Measurements from ENCODE around the gene SBK3.
"Not testable (repeated sequence)": the region's sequence is repeated elsewhere in the genome, so short reads cannot be mapped to it uniquely, and the experiment has no call there.

SBK3 gene, protein sequence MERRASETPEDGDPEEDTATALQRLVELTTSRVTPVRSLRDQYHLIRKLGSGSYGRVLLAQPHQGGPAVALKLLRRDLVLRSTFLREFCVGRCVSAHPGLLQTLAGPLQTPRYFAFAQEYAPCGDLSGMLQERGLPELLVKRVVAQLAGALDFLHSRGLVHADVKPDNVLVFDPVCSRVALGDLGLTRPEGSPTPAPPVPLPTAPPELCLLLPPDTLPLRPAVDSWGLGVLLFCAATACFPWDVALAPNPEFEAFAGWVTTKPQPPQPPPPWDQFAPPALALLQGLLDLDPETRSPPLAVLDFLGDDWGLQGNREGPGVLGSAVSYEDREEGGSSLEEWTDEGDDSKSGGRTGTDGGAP

DNA sequence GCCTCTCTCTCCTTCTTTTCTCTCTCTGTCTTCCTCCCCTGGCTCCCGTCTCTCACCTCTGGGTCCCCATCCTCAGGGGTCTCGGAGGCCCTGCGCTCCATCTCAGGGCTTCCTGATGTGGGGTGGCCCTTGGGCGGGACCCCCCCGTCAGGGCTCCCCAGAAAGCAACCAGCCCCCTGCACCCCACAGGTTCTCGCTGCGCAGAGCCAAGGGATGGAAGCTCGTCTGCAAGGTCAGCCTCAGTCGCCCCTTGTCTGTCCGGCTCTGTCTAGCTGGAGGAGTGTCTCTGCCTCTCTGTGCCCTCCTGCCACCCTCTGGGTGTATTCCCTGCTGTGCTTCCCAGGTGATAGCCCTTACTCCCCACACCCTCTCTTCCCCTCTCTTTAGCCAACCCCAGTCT lies at the start of gene SBK3:
Gene SBK3 (minus strand): TSS at position 101 of the 400 bp plus-strand sequence. CDS start 0 bp downstream, at position 101.
- DNase-seq, result no peak

DNA sequence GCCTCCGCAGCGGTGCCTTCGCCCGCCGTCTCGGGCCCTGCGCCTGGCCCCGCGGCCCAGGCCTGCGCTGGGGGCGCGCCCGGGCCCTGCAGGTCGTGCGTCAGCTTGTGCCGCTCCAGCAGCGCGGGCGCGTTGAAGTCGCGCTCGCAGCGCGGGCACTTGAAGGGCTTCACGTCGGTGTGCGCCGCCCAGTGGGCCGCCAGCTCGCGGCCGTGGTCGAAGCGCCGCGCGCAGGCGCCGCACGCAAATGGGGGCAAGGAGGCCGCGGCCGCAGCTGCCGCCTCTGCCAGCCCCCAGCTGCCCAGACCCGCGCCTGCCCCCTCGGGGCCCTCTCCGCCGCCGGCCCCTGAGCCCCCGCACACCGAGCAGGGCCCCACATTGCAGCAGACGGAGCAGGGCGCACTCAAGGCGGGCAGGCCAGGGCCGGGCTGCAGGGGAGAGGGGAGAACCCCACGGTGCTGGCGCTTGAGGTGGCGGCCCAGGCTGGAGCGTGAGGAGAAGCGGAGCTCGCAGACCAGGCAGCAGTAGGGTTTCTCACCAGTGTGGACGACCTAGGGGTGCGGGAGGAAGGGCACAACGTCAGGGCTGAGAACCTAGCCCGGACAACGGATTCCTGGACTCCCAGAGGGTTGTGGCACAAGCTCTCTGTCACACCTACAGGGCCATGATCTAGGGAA lies 47.9 kb upstream of the SBK3 start:
- DNase-seq, result no peak

DNA sequence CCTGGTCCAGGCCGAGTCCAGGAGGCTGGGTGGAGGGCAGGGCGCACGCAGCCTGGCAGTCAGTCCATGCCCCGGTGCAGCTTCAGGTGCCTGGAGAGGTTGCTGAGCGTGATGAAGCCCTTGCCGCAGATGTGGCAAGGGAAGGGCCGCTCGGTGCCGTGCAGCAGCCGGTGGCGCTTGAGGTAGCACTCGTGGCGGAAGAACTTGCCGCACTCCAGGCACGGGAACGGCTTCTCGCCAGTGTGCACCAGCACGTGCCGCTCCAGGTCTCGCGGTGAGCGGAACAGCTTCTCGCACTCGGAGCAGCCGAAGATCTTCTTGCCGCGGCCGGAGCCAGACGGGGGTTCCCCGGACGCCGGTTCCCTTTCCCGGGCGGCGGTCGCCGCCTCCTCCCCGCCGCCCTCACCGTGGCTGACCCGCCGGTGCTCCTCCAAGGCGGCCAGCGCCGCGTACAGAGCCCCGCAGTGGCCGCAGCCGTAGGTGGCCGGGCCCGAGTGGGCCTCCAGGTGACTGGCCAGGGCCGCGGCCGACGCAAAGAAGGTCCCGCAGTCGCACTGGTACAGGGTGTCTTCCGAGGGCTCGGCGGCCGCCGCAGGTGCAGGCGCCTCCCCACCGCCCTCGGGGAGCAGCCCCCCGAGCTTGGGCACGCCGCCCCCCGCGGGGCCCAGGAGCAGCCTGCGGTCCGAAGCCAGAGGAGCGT lies 47.2 kb upstream of the SBK3 start:
- no peak for DNase-seq

DNA sequence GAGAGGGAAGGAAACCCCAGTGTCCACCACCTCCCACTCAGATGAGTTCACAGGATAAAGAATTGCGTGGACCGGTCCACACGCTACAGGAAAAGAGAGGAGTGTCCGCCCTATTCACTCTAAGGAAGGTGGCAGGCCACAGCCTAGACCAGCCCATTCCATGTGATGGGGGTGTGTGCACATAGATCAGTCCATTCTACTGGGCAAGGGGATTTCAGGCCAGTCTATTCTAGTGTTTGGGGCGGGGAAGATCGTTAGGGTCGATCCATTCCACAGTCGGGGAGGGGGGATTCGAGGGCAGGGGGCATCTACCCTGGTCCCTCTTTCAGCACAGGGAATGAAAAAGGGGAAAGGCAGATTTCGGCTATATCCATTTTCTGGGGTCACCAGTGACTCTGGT lies 46.2 kb upstream of the SBK3 start:
- no peak for DNase-seq

DNA sequence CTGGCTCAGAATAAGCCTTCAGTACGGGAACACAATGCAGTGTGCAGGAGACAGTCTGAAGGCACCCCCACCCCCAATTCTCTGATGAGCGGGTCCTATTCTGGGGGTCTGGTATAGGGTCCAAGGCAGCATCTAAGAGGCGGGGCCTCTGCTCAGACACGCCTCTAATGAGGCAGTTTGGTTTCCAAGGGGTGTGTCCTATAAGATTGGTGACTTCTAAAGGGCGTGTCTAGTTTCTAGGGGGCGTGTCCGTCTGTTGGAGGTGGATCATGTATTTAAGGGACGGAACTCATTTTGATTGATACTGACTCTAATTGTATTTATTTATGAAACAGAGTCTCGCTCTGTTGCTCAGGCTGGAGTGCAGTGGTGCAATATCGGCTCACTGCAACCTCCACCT lies 45.3 kb upstream of the SBK3 start:
- DNase-seq, result no peak

DNA sequence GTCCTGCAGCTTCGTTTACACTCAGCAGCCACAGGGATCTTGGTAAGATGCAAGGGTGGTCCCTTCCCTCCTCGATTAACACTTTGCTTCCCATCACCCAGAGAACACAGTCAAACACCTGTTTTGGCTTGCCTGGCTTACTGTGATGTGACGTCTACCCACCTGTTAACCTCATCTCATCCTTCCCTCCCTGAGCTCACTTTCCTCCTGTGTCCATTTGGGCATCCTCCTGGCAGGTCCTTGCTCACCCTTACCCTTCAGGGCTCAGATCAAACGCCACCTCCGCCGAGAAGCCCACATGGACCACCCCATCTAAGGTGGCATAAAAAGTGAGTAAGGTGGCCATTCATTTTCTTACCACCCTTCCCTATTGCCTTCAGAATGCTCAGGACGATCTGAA lies 44.8 kb upstream of the SBK3 start:
- DNase-seq, result no peak

DNA sequence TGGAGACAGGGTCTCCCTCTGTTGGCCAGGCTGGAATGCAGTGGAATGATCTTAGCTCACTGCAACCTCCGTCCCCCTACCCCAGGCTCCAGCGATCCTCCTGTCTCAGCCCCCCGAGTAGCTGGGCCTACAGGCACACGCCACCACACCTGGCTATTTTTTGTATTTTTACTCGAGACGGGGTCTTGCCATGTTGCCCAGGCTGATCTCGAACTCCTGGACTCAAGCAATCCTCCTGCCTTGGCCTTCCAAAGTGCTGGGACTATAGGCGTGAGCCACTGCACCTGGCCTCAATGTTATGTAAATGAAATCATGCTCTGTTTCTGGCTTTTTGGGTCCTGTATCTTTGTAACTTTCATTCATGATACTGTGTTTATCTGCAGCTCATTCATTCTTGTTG lies 43.4 kb upstream of the SBK3 start:
- DNase-seq, result no peak

DNA sequence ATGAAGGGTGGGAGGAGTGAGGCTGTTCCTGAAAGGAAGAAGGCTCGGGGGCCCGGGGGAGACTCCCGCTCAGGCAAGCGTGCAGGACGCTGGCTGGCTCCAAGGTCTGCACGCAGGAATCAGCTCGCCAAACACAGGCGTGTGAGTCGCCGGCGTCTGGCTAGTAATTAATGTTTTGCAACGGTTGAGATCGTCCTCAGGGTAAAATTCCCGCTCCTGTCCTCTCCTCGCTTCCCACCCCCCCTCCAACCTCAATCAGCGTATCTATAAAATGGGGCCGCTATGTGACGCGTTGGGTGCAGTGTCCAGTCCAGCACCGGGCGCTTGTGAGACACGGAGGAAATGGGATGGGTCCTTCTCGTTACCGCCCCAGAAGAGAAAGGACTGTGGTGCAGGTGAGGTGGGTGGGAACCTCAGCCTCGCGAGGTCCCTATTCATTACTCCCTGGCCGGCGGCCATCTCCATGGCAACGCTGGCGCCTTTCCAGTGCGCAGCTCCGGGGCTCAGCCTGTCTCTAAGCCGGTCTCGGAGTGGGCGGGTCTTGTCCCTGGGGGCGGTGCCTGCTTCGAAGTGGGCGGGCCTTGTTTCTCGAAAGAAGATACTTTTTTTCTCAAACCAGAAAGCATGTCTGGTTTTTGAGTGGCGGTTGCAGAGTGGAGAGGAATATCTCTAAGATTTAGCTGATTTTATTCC lies 41.8 kb upstream of the SBK3 start:
- DNase-seq, result peak; percentile 98

DNA sequence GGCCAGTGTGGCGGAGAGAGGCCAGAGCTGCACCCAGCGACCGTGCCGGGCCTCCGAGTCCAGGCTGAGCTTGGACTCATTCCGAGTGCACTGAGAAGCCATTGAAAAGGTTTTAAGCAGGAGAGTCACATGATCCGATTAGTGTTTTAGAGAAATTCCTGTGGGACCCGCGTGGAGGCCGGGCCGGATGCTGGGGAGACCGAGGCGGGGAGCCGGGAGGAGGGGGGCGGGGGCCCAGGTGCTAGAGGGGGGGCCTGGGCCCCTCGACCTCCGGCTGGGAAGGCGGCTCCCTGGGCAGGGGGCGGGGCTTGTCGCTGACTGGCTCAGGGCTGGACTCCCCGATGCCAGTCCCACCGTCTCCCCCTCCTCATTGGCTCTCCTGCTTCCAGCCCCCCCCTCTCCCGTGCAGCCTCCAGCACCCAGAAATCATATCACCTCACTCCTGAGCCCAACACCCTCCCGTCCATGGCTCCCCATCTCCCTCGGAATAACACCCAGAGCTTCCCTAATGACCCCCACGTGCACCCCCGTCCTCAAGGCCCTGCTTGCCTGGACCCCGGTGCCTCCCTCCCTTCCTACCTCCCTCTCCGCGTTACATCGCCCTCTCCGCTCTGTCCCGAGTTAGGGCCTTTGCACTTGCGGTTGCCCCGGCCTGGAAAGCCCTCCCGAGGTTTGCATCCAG lies 40.5 kb upstream of the SBK3 start:
- DNase-seq, result peak; percentile 72

DNA sequence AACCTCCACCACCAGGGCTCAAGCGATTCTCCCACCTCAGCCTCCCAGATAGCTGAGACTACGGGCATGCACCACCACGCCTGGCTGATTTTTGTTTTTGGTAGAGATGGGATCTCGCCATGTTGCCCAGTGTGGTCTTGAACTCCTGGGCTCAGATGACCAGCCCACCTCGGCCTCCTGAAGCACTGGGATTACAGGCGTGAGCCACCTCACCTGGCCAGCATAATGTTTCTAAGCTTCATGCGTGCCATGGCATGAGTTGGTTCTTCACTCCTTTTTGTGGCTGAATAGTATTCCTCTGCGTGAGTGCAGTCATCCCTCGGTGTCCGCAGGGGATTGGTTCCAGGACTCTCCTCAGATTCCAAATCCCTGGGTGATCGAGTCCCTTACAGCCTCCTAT lies 39.5 kb upstream of the SBK3 start:
- DNase-seq, result no peak

DNA sequence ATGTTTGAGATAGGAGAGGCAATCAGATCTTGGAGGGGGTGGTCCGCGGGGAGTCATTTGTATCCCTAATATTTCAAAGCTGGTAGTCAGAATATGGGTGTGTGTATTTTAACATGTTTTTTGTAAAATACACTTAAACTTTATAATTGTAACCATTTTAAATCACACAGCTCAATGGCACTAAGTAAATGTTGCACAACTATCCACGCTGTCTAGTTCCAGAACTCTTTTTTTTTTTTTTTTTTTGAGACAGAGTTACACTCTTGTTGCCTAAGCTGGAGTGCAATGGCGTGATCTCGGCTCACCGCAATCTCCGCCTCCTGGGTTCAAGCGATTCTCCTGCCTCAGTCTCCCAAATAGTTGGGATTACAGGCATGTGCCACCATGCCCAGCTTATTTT lies 38.6 kb upstream of the SBK3 start:
- DNase-seq, result not testable (repeated sequence)

DNA sequence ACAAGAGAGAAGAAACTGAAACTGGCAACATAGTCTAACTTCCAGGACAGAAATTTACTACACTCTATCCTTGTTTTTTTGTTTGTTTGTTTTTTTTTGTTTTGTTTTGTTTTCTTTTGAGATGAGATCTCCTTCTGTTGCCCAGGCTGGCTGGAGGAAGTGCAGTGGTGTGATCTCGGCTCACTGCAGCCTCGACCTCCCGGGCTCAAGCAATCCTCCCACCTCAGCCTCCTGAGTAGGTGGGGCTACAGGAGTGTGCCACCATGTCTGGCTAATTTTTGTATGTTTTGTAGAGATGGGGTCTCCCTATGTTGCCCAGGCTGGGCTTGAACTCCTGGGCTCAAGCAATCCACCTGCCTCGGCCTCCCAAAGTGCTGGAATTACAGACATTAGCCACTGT lies 36.9 kb upstream of the SBK3 start:
- not testable (repeated sequence) for DNase-seq

DNA sequence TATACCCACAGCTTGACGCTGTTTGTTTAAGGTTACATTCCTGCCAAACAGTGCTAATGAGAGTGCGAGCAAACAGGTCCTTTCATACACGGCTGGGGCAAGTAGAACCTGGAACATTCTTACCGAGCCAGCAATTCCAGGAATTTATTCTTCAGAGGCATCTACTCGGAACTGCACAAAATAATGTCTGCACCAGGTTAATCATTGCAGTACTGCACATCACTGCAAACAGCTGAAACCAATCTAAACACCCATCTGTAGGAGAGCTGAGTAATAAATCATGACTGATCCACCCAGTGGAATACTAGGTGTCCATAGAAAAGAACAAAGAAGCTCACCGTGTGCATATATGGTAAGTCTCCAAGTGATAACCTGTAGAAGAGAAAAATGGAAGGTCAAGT lies 36.5 kb upstream of the SBK3 start:
- no peak for DNase-seq

DNA sequence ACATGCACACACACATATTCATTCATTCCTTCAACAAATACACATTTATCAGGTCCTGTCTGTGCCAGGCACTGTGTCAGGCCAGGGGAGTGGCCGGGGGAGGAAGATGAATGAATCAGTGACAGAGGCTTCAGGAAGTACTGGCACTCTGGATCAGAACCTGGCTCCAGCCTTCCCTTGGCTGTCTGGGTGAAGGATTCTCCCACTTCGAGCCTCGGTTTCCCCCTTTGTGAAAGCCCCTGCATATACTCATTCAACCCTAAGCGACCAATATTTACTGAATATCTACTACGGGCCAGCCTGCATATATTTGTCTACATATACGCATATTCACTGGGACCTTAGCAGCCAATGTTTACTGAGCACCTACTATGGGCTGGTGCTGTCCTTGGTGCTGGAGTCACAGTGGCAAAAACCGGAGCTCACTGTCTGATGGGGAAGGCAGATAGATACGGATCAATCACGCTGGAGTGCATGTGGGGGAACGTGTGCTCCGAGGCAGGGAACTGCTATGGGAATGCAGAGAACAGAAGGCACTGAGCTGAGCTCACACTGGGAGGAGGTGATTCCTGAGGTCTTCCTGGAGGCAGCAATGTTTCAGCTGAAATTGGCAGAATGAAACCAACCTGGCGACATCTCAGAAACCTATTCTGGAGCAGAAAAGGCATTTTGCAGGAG lies 35.9 kb upstream of the SBK3 start:
- DNase-seq, result no peak

DNA sequence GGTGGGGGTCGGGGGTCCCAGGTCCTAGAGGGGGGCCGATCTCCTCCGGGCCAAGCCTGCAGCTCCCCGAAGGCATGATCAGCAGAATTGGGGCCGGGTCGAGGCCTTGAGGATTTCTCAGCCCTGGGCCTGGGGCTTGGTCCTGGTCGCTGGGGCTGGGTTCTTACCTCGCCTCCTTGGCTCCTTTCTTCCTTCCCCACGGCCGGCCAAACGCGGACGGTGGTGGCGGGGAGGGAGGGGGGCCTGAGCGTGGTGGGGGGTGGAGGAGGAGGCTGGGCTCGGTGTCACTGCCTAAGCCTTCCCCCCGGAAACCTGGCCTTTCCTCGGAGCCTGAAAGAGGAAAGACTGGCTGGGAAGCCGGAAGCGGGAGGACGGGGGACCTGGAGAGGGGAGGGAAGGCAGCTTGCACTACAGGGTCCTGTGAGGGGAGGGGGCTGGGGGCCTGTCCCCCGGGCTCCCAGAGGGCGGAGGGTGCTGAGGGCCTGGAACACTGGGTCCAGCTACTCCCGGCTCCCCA lies 35.3 kb upstream of the SBK3 start, which contains the start of gene ZNF579:
Gene ZNF579 (minus strand): TSS at position 221 of the 517 bp plus-strand sequence. CDS start 1,209 bp downstream, outside the sequence.
- peak; percentile 89 for DNase-seq

DNA sequence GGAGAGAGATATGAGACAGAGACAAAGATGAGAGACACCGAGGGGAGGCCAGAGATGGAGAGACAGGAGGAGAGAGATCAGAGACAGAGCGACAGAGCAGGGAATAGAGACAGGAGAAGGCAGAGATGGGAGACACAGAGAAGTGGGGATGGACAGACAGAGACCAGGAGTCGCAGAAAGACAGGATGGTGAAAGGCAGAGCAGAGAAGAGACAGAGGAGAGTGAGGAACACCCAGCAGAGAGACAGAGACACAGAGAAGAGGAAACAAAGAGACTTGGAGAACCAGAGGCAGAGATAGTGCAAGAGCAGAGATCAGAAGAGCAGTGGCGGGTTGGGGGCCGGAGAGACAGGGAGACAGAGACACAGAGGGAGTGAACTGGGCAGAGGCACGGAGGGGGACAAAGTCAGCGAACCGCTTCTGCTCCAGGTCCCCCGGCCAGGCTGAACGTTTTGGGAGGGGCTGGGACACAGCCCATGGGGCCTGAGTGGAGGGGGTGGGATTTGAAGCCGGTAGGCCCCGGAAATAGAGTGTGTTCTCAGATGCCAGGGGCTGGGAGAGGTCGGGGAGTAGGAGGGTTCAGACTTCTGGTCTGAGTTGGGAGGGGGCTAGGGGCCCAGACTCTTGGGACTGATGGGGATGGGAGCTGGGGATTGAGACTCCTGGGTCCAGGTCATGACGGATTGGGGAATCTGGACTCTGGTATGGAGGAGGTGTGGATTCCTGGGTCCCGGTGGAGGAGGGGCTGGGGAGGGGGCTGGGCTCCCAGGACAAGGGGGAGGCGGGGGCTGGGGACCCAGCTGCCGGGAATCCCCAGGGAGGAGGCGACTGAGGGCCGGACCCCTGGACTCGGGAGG lies 34.7 kb upstream of the SBK3 start:
- DNase-seq, result no peak

DNA sequence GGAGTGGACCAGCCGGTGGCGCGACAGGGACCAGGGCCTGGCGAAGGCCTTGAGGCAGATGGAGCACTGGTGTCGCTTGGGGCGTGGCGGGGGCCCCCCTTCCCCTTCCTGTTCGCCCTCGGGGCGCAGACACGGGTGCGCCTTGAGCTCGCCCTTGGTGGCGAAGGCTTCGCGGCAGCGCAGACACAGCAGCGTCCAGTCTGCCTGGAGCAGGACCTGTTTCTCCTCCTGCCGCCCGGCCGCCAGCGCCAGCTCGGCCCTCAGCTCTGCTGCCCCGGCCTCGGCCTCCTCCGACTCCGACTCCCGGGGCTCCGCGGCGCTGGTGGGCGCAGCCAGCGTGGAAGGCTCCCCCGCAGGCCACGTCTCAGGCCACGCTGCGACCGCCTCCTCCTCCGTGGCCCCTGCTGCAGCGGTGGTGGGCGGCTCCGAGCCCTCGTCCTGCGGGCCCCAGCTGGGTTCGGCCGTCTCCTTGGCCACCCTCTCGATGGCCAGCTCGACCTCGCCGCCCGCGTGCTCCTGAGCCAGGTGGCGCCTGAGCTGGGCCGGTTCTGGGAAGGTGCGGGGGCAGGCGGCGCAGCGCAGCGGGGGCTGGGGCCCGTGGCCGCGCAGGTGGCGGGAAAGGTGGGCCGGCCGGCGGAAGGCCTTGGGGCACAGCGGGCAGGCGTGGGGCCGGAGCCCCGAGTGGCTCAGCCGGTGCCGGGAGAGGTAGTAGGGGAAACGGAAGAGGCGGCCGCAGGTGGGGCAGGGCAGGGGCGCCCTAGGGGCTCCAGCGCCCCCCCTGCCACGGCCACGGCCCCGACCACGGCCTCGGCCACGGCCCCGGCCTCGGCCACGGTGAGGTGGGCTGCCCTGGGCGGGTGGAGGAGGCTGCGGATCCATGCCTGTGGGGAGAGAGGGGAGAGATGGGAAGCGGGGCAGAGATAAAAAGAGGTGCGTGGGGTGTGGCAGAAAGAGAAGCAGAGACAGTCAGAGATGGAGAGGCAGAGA lies 33.7 kb upstream of the SBK3 start:
- no peak for DNase-seq

DNA sequence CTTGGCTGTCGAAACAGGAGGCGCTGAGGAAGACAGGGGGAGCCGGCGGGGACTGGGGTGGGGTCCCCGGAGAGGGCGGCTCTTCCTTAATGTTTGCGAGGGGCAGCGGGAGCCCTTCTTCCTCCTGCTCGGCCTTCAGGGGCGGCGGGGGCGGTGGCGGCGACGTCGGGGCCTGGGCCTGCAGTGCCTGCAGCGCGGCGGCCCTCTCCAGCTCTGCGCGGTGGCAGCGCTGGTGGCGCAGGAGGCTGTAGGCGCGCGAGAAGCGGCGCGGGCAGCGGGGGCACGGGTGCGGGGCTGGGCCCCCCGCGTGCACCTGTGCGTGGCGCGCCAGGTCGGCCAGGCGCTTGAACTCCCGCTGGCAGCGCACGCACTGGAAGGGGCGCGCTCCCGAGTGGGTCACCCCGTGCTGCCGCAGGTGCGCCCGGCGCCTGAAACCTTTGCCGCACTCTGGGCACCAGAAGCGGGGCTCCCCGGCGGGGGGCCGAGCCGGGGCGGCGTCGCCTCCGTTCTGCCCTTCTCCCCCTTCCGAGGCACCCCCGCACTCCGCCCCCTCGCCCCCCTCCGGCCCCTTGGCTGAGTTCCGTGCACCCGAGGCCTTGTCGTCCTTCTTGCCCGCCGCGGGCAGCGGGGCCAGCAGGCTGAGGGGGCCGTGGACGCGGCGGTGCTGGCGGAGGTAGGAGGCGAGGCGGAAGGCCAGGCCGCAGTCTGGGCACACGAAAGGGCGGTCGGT lies 32.9 kb upstream of the SBK3 start:
- no peak for DNase-seq

DNA sequence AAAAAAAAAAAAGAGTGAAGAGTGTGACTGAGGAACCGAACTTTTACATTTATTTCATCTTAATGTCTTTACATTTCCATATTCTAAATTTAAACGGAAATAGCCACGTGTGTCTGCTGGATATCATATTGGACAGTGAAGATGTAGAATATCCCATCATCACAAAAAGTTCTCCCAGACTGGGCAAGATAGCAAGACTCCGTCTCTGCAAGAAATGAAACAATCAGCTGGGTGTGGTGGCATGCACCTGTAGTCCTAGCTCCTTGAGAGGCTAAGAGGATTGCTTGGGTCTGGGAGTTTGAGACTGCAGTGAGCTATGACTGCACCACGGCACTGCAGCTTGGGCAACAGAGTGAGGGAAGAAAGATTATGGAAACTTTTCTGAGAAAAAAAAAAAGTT lies 31.4 kb upstream of the SBK3 start:
- DNase-seq, result no peak

All from activated CD8-positive, alpha-beta memory T cell treated with anti-CD3 and anti-CD28 coated beads, Interleukin-2, amount 50 U/mL, for 48 hours (primary cell).